HG03135 (cell line): ENCODE results near the gene WDR18.

Source experiments
- ATAC-seq: cut with Tn5 transposase; IDR thresholded peaks from one replicate; pipeline ENCODE4 v1.9.1; 2021; ENCODE audit warnings: mild to moderate bottlenecking, moderate library complexity; ENCODE audit not compliant: unreplicated experiment

Gene WDR18

GRCh38 chr19:1006711-1007398, 22.7 kb downstream of the WDR18 start:
- no peak for ATAC-seq

DNA sequence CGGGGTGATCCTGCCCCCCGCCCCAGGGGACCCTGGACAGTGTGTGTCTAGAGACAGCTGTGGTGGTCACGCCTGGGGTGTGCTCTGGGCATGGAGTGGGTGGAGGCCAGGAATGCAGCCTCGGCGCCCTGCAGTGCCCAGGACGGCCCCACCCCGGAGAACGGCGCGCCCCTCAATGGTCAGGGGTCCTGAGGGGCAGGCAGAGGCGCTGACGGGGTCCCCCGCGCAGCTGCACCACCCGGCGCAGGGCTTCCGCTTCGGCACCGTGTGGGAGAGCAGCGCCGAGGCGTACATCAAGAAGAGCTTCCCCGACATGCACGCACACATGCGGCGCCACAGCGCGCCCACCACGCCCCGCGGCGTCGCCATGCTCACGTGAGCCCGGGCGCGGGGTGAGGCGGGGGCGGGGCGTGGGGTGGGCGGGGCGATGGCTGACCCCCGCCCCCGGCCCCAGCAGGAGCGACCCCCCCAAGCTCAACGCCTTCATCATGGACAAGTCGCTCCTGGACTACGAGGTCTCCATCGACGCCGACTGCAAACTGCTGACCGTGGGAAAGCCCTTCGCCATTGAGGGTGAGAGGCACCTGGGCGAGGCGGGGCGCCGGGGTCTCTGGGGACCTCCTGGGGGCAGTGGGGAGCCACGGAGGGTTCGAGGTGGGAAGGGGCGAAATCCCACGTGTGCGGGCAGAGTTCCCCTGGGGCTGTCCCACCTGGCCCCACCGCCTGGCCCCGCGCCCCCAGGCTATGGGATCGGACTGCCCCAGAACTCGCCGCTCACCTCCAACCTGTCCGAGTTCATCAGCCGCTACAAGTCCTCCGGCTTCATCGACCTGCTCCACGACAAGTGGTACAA, 23.5 kb downstream of the WDR18 start:
- no peak for ATAC-seq

- ATAC-seq, result no peak
Measured at GRCh38 chr19:1008268-1009040, 24.3 kb downstream of the WDR18 start.

GRCh38 chr19:1009041-1009980, 25.2 kb downstream of the WDR18 start:
- no peak for ATAC-seq

DNA sequence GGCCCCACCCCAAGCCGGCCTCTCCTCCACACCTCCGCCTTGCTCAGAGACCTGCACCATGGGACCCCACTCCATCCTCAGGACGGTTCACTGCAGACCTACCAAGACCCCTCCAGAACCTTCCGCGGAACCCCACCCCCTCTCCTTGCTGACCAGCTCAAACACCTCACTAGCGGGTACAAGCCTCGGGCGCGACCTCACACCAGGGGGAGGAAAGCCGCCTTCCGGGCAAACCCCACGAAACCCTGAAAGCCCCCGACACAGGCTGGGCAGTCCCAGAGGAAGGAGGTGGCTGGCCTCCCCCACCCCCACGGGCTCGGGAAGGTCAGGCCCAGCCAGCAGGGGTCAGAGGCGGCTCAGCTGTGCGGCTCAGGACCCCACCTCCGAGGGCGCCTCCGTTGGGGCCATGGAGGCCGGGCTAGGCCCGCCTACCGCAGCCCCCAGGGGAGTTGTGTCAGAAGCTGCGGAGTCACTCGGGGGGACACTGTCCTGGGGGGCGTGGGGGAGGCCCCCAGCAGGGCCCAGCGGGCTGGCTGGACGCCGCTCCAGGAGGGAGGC, 25.9 kb downstream of the WDR18 start:
- ATAC-seq, result no peak

DNA sequence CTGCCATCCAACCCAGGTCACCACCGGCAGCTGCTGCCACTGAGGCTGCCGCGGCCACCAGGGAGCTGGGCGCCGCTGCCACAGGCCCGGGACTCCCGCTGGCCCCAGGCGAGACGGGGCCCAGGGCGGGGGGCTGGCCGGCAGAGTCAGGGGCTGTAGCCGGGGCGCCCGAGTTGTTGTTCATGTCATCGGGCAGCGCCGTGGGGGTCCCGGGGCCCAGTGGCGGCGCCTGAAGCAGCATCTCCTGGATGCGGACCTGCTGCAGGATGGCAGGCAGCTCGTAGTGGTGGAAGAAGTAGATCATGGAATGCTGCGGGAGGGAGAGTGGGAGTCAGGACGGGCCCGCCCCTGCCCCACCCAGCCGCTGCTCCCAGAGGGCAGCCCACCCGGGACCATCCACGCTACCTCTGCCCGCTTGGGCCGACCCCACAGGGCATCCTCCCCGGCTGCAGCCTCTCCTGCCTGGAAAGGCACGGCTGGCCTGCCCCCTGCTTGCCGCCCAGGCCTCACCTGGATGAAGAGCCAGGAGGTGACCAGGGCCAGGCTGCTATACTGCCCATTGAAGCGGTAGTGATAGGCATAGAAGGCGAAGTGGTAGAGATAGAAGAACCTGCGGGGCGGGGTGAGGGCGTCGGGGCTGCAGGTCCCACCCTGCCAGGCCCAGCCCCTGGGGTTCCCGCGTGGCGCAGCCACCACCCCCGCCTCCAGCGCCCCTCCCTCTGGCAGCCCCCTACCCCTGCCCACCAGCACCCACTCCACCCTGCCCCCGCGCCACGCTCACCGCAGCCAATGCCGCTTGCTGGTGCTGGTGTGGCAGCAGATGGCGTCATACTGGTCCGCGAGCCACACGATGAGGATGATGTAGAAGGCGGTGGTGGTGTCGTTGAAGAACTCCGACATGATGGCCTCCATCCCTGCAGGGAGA, 26.7 kb downstream of the WDR18 start:
- no peak for ATAC-seq

GRCh38 chr19:1011831-1012333, 27.7 kb downstream of the WDR18 start:
- ATAC-seq, result no peak

DNA sequence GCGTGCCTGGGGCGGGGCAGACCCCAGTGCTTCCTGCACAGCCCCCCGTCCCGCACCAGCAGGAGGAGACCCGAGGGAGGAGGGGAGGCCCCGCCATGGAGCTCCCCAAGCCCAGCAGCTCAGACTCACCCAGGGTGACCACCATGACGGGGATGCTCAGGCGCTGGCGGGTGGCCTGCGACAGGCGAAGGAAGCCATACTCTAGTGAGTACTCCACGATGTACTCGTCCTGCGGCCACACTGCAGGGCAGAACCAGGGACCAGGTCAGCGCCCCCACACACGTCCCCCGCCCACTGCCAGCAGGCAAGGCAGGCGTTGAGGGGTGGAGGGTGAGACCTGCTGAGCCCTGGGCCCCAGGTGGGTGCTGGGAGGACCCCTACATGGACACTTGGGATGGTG, 28.2 kb downstream of the WDR18 start:
- ATAC-seq, result no peak

DNA sequence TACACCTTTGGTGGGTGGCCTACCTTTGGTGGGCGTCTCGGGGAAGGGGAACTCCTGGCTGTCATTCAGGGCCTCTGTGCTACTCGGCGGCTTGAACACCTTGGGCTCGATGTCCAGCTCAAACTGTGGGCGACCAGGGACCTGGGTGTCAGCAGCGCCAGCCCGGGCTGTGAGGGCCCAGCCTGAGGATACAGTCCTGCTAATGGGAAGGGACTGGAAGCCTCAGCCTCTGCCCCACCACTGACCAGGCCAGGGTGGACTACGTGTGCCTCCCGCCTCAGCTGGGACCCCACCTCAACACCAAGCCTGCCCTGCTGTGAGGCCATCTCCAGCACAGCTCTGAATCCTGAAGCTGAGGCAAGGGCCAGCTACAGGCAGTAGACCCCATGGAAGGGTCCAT, 29.1 kb downstream of the WDR18 start:
- no peak for ATAC-seq

DNA sequence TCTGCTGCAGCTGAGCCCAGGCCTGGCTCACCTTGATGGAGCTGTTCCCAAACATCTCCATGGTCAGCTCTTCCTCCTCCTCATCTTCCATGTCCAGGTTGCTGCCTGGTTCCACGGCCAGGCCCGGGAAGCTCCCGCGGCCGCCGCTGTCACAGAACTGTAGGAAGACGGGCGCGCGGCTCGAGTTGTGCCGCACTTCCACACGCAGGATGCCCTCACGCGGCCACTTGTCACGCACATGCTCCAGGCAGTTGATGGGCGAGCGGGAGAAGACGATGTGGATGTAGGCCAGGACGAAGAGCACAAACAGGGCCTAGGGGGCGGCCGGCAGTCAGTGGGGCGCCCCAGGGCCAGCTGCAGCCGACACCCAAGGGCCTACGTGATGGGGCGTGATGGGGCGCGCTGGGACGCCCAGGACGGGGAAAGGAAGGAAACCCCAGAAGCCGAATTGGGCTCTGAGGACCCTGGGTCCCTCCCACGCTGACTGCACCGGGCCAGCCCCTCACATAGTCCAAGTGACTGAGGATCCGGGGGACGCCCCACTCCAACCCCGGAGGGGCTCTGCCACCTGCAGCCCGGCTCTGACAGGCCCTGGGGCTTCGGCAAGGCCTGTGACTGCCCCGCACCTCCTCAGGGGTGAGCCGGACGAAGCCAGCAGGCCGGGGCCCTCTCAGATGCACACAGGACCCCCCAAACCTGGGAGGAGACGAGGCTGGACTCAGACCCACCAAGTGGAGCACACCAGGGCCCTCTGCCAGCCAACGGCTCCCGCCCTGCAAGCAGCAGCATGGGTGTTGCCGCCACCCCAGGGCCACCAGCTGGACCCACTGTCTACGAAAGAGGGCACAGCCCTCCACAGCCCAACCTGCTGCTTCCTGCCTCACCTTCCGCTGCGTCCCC, 30.3 kb downstream of the WDR18 start:
- no peak for ATAC-seq

- no peak for ATAC-seq
Measured at GRCh38 chr19:1015061-1015781, 31.1 kb downstream of the WDR18 start.

- no peak for ATAC-seq
Measured at GRCh38 chr19:1015782-1016646, 31.9 kb downstream of the WDR18 start.

DNA sequence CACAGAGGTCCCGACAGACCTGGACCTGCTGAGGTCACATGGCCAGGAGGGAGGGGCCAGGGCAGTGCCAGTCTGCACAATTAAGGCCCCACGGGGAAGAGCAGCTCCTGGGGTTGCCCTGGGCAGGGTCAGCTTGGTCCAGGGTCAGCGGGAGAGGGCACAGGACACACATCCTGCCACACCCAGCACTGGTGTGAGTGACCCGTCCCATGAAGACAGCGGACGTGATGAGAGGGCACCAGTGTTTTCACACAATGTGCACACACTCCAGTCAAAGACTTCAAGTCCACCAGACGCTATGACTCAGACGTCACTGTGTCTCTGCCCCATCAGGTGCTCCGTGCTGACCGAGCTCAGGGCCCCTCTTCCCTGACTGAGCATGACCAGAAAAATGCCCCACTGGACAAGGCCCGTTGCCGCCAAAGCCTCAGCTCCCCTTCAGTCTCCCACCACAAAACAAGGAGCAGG, 32.5 kb downstream of the WDR18 start:
- ATAC-seq, result no peak

GRCh38 chr19:1017115-1017905, 33.2 kb downstream of the WDR18 start:
- ATAC-seq, result no peak

DNA sequence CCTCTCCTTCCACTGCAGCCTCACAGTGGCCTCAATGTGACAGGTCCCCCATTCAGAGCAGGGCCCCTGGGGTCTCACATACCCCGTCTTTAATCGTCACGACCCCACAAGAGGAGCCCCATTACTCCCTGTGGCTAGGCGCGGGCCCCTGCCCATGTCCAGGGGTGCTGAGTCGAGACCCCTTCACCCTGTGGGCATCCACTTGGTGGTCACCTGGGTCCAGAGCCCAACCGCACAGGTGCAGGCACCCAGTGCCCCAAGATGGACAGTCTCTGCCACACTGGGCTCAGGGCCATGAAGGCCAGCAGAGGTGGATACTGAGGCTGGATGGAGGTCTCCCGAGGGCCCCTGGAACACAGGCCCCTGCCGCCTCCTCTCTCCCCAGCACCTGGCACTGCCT, 33.8 kb downstream of the WDR18 start:
- no peak for ATAC-seq
